ENCODE data around the gene THSD4.
A peak's percentile ranks its signal among the peaks of the same experiment; 100 is the strongest.
"Not testable (repeated sequence)": the region's sequence is repeated elsewhere in the genome, so short reads cannot be mapped to it uniquely, and the experiment has no call there.

THSD4 gene

GRCh38 chr15:71151081-71151480 is 35.8 kb downstream of the THSD4 start:
- DNase-seq (ENCODE audit: low read depth): peak; percentile 56

DNA sequence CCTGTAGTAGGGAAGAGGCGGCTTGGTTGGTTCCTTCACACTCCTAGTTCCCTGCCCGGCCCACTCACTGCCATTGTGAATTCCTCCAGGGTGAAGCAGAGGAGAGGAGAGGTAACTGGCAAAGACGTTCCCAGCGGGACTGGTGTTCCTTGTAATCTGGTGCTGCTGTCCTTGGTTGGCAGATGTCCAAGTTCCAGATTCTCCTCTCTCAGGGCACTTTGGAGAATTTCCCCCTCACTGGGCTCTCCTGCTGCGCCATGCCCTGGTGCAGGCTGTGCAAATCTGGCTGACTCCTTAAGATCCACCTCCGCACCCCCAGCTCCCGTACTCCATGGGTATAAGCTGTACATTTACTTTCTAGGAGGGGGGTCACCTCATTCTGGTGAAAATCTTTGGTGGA is 37.3 kb downstream of the THSD4 start:
- DNase-seq (ENCODE audit: low read depth): no peak

DNA sequence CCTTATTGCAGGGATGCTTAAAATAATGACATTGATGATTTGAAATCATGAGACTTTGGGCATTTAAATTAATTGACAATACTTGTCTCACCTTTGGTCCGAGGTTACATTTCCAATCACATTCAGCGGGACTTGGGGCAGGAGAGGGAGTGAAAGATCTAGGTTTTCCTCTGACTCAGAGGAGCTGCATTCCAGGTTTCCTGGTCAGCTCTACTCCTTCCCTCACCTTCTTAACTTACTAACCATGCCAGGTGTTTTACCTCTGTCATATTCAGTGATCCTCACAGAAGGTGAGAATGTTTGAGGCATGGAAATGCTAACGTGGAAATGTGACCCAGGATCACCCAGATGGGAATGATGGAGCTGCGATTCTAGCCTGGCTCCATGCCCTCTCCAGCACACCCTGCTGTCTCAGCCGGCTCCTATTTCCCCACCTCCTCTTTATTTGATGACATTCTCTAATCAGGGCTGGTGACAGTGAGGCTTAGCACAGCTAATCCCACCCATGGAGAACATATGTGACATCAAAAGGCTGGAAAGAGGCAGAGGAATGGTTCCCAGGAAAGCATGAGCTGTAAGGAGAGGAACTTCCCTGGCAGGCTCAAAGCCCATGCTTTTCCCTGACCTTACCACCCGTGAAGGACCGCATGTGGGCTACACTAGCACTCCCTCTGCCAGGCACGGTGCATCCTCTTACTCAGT is 38.7 kb downstream of the THSD4 start:
- DNase-seq (ENCODE audit: low read depth): no peak

- DNase-seq (ENCODE audit: low read depth): no peak
These were observed 39.4 kb downstream of the THSD4 start for GRCh38 chr15:71154607-71155200.

- no peak for DNase-seq (ENCODE audit: low read depth)
These were observed 40.3 kb downstream of the THSD4 start for GRCh38 chr15:71155534-71155933.

- DNase-seq (ENCODE audit: low read depth): no peak
These were observed 45.7 kb downstream of the THSD4 start for GRCh38 chr15:71160976-71161375.

- DNase-seq (ENCODE audit: low read depth): no peak
These were observed 47.0 kb downstream of the THSD4 start for GRCh38 chr15:71162309-71162708.

DNA sequence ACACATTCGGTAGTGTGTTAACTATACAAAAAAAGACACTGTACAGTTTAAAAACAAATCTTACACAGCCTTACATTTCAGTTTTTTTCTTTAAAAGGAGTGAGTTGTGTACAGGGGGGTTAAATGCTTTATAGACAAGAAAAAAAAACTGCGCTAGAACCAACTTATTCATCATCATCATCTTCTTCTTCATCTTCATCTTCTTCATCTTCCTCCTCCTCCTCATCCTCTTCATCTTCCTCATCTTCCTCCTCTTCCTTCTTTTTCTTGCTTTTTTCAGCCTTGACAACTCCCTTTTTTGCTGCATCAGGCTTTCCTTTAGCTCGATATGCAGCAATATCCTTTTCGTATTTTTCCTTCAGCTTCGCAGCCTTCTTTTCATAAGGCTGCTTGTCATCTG is 49.3 kb downstream of the THSD4 start:
- DNase-seq (ENCODE audit: low read depth): not testable (repeated sequence)

DNA sequence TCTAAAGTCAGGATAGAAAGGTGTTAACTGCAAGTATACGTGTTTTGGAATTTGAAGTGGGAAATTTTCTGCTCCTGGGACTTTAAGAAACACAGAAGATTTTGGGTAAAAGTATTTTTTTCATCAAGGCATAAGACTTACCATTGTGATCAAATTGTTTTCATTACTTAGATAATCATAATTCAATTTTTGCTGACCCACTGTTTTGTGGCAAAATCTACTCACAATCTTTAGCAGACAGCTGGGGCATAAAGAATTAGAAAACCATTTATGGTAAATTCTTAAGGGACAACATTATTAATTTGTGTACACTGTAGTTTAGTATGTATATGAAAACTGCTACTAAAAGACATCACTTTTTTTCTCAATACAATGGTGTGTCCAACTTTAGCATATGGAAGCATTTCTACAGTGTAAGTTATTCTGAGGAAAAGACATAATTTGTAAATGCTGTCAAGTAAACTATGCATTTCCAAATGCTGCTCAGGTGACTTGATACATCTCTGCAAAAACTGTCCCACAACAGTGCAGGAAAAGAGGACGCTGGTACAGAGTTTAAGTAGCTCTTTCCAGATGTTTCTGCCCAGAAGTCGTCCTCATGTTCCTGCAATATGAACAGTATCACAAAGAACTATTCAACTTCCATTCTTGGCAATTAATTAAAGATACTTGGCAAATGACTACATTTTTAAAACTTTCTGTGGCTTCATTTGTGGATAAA is 52.3 kb downstream of the THSD4 start:
- no peak for DNase-seq (ENCODE audit: low read depth)

- no peak for DNase-seq (ENCODE audit: low read depth)
These were observed 53.0 kb downstream of the THSD4 start for GRCh38 chr15:71168166-71168834.

DNA sequence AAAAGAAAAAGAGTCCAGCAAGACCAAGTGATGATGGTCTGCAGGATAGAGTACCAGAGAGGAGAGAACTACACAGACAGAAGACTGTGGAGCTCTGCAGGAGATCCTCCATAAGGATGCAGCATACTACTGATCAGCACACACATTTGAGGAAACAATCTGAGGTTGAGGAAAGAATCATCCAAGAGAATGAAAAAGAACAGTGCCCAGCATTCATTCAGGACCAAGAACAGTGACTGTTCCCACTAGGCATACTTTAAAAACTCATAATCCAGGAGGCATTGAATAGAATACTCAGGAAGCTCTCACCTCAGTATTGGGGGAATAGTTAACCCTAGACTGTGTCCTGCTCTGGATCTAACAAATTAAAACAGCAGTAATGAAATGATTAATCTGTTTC is 54.9 kb downstream of the THSD4 start:
- no peak for DNase-seq (ENCODE audit: low read depth)

- DNase-seq (ENCODE audit: low read depth): no peak
These were observed 55.9 kb downstream of the THSD4 start for GRCh38 chr15:71171195-71171594.

GRCh38 chr15:71174360-71174759 is 59.1 kb downstream of the THSD4 start:
- DNase-seq (ENCODE audit: low read depth): not testable (repeated sequence)

DNA sequence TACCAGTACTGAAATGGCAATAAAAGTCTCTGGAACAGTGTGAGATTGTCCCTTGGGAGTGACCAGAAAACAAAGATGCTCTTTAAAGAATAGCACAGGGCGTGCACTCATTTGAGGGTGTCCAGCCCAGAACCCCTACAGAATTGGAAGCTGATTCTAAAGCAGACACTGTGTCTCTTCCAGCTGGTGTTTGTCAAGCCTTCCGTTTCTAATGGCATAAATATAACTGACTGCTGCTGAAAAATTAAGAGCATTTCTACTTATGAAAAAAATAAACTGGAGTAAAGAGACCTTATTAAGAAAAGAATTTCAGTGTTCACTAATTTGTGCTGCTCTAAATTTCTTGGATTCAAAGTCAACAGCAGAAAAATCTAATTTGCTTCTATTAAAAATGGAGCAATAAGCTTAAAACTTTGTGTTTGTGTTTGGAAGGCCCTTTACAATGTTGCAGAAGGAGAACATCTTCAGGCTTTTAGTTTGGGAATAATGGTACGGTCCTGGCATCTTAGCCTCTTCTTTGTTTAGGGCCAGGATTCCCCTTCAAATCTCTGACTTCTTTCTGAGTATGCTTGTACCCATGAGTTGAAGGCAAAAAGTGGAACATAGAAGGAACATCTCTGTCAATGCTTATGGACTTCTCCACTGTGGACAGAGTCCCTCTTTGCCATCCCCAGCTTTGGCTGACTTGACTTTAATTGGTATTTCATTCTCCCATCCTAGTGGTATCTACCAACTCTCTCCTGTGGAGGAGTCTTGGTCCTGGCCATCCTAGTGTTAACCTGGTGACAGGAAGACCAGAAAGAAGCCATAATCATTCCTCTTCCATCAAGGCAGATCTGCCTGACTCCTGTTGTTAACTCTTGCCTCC is 65.9 kb downstream of the THSD4 start:
- DNase-seq (ENCODE audit: low read depth): no peak

DNA sequence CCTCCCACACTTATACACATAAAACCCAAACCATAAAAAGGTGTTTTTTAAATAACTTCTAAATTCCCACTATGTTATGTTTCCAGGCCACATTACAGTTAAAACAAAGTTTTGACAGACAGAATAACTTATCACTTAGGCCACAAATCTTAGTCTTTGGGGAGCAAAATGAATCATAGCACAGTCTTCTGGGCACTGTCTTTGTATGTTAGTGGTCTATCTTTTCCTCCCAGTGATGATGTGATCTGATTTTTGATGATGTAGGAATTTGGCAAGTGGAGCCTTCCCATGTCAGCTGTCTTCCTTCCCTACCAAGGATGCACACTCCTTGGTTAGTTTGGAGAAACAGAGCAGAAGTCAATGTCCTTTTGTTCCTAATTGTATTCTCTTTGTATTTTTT is 67.3 kb downstream of the THSD4 start:
- DNase-seq (ENCODE audit: low read depth): no peak

GRCh38 chr15:71183063-71183462 is 67.8 kb downstream of the THSD4 start:
- no peak for DNase-seq (ENCODE audit: low read depth)

DNA sequence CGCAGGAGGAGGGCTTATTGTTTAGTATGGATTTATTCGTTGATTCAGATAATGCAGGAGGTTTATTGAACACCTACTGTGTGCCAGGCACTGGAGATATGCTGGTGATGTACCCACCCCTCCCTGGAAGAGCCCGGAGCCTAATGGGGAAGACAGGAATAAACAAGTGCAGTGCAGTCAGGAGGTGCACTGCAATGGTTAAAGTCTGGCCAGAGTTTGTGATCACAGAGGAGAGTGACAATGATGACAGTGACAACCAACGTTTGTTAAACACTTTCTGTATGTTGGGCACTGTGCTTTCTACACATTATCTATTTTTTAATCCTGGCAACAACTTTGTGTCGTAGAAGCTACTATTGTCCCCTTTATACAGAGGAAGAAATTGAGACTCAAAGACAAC is 70.4 kb downstream of the THSD4 start:
- DNase-seq (ENCODE audit: low read depth): no peak

- DNase-seq (ENCODE audit: low read depth): no peak
These were observed 71.0 kb downstream of the THSD4 start for GRCh38 chr15:71186267-71186666.

DNA sequence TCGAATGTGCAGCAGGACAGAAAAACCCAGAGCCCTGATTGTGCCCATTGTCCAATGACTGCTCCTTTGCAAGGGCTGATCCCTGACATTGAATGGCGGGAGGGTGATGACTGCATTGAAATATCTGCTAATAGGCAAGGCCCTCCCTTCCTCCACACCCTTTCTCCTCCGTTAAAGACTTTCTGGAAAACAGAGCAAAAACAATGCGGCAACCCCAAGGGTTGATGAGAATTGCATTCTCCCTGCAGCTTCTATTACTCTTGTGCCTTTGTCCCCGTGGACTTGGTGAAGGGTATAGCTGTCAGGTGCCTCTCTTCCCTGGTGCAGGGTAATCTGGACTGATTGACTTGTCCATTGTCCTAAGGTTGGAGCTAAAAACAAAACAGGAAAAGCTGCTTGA is 71.8 kb downstream of the THSD4 start:
- DNase-seq (ENCODE audit: low read depth): no peak

- no peak for DNase-seq (ENCODE audit: low read depth)
These were observed 72.3 kb downstream of the THSD4 start for GRCh38 chr15:71187526-71187925.

- no peak for DNase-seq (ENCODE audit: low read depth)
These were observed 74.4 kb downstream of the THSD4 start for GRCh38 chr15:71189718-71190117.

DNA sequence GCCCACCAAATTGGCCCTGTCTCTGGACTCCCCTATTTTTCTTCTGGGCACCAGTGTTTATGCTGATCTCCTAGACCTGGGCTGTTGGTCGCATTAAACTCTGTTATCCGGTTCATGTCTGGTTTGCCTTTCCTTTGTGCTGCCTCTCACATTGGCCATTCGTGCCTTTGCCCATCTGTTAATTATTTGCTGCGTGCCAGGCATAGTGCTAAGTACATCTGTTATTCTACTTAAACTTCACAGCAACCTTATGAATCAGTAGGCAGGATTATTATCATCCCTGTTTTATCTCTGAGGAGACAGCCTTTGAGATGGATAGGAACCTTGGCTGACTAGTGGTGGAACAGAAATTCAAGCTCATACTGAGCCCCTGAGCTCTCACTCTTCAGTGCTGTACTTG is 76.0 kb downstream of the THSD4 start:
- DNase-seq (ENCODE audit: low read depth): no peak

All from HS-5 (cell line).